ENCODE data around the gene ABHD17A. TPM values are rescaled to one million over a fixed set of nuclear protein-coding genes. Genes with fewer than 3 reads are reported as not detected.
"Not testable (repeated sequence)": the region's sequence is repeated elsewhere in the genome, so short reads cannot be mapped to it uniquely, and the experiment has no call there.

The ABHD17A gene
- total RNA-seq, 1 experiment from 2014 or later, result 47.5 TPM

DNA sequence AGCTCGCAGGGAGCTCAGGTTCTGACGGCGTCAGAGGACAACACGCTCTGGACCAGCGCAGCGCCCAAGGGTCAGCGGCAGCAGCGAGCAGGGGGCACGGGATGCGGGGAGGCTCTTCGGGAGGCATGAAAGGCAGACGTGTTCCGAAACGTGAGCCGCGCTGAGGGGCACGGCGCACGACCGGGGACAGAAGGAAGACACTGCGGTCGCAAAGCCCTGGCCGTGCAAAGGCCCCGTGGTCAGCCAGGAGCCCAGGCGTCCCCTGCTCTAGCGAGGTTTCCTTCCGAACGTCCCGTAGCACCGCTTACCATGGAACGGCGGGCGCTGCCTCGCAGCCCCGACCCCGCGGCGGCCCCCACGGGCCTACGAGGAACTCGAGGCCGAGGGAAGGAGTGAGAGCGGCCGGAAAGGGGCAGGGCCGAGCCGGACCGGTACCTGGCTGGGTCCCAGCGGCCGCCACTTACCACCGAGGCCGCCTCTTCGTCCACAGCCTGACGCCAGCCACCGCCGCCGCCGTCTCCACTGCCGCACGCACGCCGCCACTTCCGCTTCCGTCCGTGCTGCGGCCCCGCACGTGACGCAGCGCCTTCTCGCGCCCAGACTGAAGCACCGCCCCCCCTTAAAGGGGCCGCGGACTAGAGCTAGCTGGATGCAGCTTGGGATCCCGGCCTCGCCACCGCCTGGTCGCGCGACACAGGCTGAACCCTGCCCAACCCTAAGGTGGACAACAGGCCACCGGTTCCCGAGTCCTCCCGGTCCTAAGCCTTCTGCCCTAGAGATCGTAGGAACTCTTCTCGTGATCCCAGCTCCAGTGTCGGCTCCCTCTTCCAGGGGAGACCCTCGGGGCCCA lies 9.4 kb downstream of the ABHD17A start:
- DNase-seq, result peak; percentile 91
- Histone ChIP-seq H3K14ac (ENCODE audit: insufficient read depth, low read length) (peak overlapping the region; percentile 79), H2BK15ac (ENCODE audit: low read depth, low read length) (no peak overlapping the region), H3K27me3 (ENCODE audit: insufficient read depth, low read length) (no peaks in the 10 kb centered on the region), H3K9ac (ENCODE audit: extremely low read depth, insufficient read length, low read length) (peak overlapping the region; percentile 78), H3K4ac (ENCODE audit: low read depth, low read length) (no peak overlapping the region), H2BK120ac (ENCODE audit: low read depth, low read length, poor library complexity, severe bottlenecking) (no peak overlapping the region), H3K23ac (ENCODE audit: insufficient read length, low read depth, low read length) (no peak overlapping the region), H3K27ac (ENCODE audit: insufficient read length, low read depth, low read length) (no peak overlapping the region), H2BK12ac (ENCODE audit: insufficient read length, low read depth, low read length) (no peak overlapping the region), H3K79me1 (ENCODE audit: insufficient read depth, low read depth, low read length, poor library complexity, severe bottlenecking) (peaks cover 10% of the 10 kb centered on the region), H4K8ac (replicated peaks; ENCODE audit: insufficient read length, low read depth, low read length) (no peak overlapping the region), H4K5ac (ENCODE audit: insufficient read length, low read depth, low read length) (no peak overlapping the region), H3K4me2 (ENCODE audit: insufficient read depth, insufficient read length, low read length) (peak overlapping the region; percentile 85), H3K4me1 (ENCODE audit: insufficient read depth, low read length) (no peaks in the 10 kb centered on the region; the same call in 1 of the 2 replicates), H2AFZ (ENCODE audit: low read length) (no peak overlapping the region), H2AK5ac (ENCODE audit: insufficient read length, low read length) (no peak overlapping the region), H3K79me2 (ENCODE audit: insufficient read depth, low read length) (peaks cover 9% of the 10 kb centered on the region; the same call in 1 of the 2 replicates), H4K20me1 (ENCODE audit: control insufficient read depth, insufficient read depth, insufficient read length) (no peaks in the 10 kb centered on the region), H4K91ac (ENCODE audit: insufficient read length, low read depth, low read length) (no peak overlapping the region), H3K23me2 (ENCODE audit: insufficient read length, low read depth, low read length, poor library complexity, severe bottlenecking) (peaks cover 21% of the 10 kb centered on the region), H2BK20ac (ENCODE audit: low read depth, low read length, poor library complexity, severe bottlenecking) (no peak overlapping the region), H3K9me3 (ENCODE audit: control insufficient read depth, low read depth, low read length) (no peaks in the 10 kb centered on the region), H3T11ph (ENCODE audit: low read length) (no peak overlapping the region), H3K56ac (ENCODE audit: insufficient read length, low read depth, low read length) (no peak overlapping the region), H2BK5ac (ENCODE audit: insufficient read length, low read length) (no peak overlapping the region), H3K18ac (ENCODE audit: insufficient read length, low read depth, low read length) (peak overlapping the region; percentile 71)
- Mint-ChIP-seq H3K36me3 (ENCODE audit: insufficient read depth in 1 of 3, low read depth in 3 of 3) (peaks cover 0 to 6% (median 0%) of the 10 kb centered on the region in 3 experiments; a peak in 2 of 7 replicates), H3K9me3 (no peaks in the 10 kb centered on the region), H3K27me3 (ENCODE audit: low read depth) (no peaks in the 10 kb centered on the region), H3K4me3 (peak overlapping the region; percentile 98 to 99), H3K4me1 (peaks cover 14 to 15% of the 10 kb centered on the region in 2 experiments), H3K27ac (peak overlapping the region in 2 of 3 experiments; percentile 82 to 95; a peak in 5 of 7 replicates)
- TF ChIP-seq, protein P1, sequence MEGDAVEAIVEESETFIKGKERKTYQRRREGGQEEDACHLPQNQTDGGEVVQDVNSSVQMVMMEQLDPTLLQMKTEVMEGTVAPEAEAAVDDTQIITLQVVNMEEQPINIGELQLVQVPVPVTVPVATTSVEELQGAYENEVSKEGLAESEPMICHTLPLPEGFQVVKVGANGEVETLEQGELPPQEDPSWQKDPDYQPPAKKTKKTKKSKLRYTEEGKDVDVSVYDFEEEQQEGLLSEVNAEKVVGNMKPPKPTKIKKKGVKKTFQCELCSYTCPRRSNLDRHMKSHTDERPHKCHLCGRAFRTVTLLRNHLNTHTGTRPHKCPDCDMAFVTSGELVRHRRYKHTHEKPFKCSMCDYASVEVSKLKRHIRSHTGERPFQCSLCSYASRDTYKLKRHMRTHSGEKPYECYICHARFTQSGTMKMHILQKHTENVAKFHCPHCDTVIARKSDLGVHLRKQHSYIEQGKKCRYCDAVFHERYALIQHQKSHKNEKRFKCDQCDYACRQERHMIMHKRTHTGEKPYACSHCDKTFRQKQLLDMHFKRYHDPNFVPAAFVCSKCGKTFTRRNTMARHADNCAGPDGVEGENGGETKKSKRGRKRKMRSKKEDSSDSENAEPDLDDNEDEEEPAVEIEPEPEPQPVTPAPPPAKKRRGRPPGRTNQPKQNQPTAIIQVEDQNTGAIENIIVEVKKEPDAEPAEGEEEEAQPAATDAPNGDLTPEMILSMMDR (conservative IDR thresholded peaks at IDR 0.05), result no peak; the same call in 2 of the 3 replicates
- WGBS (ENCODE audit: extremely low coverage, insufficient read length, low lambda C conversion rate), result no CpG with 5 or more reads among the region's 87 CpGs

DNA sequence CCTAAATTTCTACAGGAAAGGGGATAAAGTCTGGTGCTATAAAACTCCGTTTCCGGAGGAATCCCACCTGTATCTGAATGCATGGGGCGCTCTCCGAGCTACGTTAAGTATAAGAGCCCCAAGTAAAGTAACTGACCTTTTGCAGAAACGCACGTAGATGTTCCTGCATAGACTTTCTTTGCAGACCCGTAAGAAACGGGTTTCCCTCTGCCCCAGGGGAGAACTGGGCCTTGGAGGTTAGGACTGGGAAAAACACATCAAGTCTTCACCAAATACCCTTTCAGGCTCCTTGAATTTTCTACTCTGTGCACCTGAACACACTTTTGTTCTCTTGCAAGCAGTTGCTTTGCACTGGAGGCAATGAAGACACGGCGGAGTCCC lies 10.0 kb downstream of the ABHD17A start:
- not testable (repeated sequence) for H3K14ac ChIP-seq (ENCODE audit: insufficient read depth, low read length); H4K8ac ChIP-seq (replicated peaks; ENCODE audit: insufficient read length, low read depth, low read length); H3K79me2 ChIP-seq (ENCODE audit: insufficient read depth, low read length)

More for the DNA sequence above, 10.0 kb downstream of the ABHD17A start:
- H3K18ac ChIP-seq (ENCODE audit: insufficient read length, low read depth, low read length); H3K4ac ChIP-seq (ENCODE audit: low read depth, low read length); H3K9me3 ChIP-seq (ENCODE audit: control insufficient read depth, low read depth, low read length); H3K9me3 Mint-ChIP-seq; H2BK5ac ChIP-seq (ENCODE audit: insufficient read length, low read length); H2BK20ac ChIP-seq (ENCODE audit: low read depth, low read length, poor library complexity, severe bottlenecking); H3K79me1 ChIP-seq (ENCODE audit: insufficient read depth, low read depth, low read length, poor library complexity, severe bottlenecking); H2BK15ac ChIP-seq (ENCODE audit: low read depth, low read length); H4K5ac ChIP-seq (ENCODE audit: insufficient read length, low read depth, low read length); H3K56ac ChIP-seq (ENCODE audit: insufficient read length, low read depth, low read length); H2BK120ac ChIP-seq (ENCODE audit: low read depth, low read length, poor library complexity, severe bottlenecking); H2AK5ac ChIP-seq (ENCODE audit: insufficient read length, low read length); H4K20me1 ChIP-seq (ENCODE audit: control insufficient read depth, insufficient read depth, insufficient read length); H3K23ac ChIP-seq (ENCODE audit: insufficient read length, low read depth, low read length); H3K27me3 ChIP-seq (ENCODE audit: insufficient read depth, low read length); H2AFZ ChIP-seq (ENCODE audit: low read length); H3K27ac ChIP-seq (ENCODE audit: insufficient read length, low read depth, low read length); H3K4me1 ChIP-seq (ENCODE audit: insufficient read depth, low read length); H3T11ph ChIP-seq (ENCODE audit: low read length); DNase-seq; H4K91ac ChIP-seq (ENCODE audit: insufficient read length, low read depth, low read length); H3K27me3 Mint-ChIP-seq (ENCODE audit: low read depth); H2BK12ac ChIP-seq (ENCODE audit: insufficient read length, low read depth, low read length): not testable (repeated sequence)
- Mint-ChIP-seq H3K27ac (peak overlapping the region in 2 of 3 experiments; percentile 82 to 95; a peak in 5 of 7 replicates), H3K4me1 (peaks cover 14 to 15% of the 10 kb centered on the region in 2 experiments), H3K4me3 (peak overlapping the region; percentile 98 to 99), H3K36me3 (ENCODE audit: insufficient read depth in 1 of 3, low read depth in 3 of 3) (peaks cover 0 to 11% (median 2%) of the 10 kb centered on the region in 3 experiments; a peak in 3 of 7 replicates)
- H3K9ac ChIP-seq (ENCODE audit: extremely low read depth, insufficient read length, low read length), result peak overlapping the region; percentile 78
- WGBS (ENCODE audit: extremely low coverage, insufficient read length, low lambda C conversion rate), result no CpG with 5 or more reads among the region's 11 CpGs
- H3K4me2 ChIP-seq (ENCODE audit: insufficient read depth, insufficient read length, low read length), result peak overlapping the region; percentile 85
- H3K23me2 ChIP-seq (ENCODE audit: insufficient read length, low read depth, low read length, poor library complexity, severe bottlenecking), result peaks cover 21% of the 10 kb centered on the region
